ENCODE data around the gene CACNA2D3. TPM values are rescaled to one million over a fixed set of nuclear protein-coding genes. Genes with fewer than 3 reads are reported as not detected.

Gene CACNA2D3
- total RNA-seq, 1 donor from 2014 or later: 0.29 TPM

DNA sequence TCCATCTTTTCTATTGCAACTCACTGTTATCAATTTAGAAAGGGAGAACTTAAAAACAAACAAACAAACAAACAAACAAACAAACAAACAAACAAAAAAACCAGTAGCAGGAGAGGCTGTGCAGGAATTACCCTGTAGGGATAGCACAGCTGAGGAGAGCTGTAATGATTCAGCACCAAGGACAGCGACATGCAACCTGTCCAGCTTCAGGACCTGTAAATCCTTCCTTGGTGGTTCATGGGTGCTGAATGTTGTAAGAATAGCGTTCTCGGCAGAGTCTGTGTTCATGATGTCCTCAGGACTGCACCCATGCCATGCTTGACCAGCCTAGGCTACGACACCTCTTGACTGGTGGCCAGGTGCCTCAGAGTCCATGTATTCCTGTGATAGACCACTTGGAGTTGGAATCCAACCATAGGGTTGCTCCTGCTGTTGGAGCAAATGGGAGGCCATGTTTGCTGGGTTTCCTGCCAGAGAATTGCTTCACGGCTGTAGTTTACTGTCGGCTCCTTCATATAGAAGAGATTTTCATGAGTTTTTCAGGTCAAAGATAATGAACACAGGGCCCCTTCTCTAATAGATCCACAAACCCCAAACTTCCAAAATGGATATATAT is 65.9 kb downstream of the CACNA2D3 start:
- no peak overlapping the region for H3K4me3 Mint-ChIP-seq (ENCODE audit: low read depth)
- DNase-seq (ENCODE audit: low spot score, unreplicated experiment): peak; percentile 61
- no peaks in the 10 kb centered on the region for H3K36me3 Mint-ChIP-seq (ENCODE audit: insufficient read depth)
- H3K9me3 Mint-ChIP-seq (ENCODE audit: low read depth): no peaks in the 10 kb centered on the region
- TF ChIP-seq, protein P1, sequence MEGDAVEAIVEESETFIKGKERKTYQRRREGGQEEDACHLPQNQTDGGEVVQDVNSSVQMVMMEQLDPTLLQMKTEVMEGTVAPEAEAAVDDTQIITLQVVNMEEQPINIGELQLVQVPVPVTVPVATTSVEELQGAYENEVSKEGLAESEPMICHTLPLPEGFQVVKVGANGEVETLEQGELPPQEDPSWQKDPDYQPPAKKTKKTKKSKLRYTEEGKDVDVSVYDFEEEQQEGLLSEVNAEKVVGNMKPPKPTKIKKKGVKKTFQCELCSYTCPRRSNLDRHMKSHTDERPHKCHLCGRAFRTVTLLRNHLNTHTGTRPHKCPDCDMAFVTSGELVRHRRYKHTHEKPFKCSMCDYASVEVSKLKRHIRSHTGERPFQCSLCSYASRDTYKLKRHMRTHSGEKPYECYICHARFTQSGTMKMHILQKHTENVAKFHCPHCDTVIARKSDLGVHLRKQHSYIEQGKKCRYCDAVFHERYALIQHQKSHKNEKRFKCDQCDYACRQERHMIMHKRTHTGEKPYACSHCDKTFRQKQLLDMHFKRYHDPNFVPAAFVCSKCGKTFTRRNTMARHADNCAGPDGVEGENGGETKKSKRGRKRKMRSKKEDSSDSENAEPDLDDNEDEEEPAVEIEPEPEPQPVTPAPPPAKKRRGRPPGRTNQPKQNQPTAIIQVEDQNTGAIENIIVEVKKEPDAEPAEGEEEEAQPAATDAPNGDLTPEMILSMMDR (IDR thresholded peaks at IDR 0.05; ENCODE audit: unreplicated experiment): no peak
- peaks cover 9% of the 10 kb centered on the region for H3K27me3 Mint-ChIP-seq
- H3K27ac Mint-ChIP-seq: no peak overlapping the region
- H3K4me1 Mint-ChIP-seq (ENCODE audit: low read depth): no peaks in the 10 kb centered on the region

DNA sequence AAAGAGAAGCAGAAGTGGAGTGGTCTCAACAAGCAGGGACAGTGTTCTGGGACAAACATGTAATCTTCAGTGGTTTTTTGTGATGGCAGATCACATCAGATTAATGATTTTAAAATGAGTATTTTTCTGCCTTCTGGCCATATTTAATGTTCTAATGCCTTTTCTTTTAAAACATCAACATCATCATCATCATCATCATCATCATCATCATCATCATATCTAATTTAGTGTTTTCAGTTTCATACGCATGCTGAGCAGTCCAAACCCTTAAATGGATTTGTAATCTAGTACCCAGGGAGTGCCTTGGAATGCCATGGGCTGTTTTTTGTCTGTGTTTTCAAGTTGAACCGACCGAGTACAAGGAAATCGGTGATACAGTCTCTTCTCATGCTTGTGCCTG is 68.9 kb downstream of the CACNA2D3 start:
- no peak overlapping the region for H3K4me3 Mint-ChIP-seq (ENCODE audit: low read depth)
- no peaks in the 10 kb centered on the region for H3K9me3 Mint-ChIP-seq (ENCODE audit: low read depth)
- peaks cover 7% of the 10 kb centered on the region for H3K27me3 Mint-ChIP-seq
- H3K27ac Mint-ChIP-seq: no peak overlapping the region
- no peaks in the 10 kb centered on the region for H3K36me3 Mint-ChIP-seq (ENCODE audit: insufficient read depth)
- TF ChIP-seq, protein P1 (IDR thresholded peaks at IDR 0.05; ENCODE audit: unreplicated experiment): no peak
- no peaks in the 10 kb centered on the region for H3K4me1 Mint-ChIP-seq (ENCODE audit: low read depth)
- DNase-seq (ENCODE audit: low spot score, unreplicated experiment): no peak

DNA sequence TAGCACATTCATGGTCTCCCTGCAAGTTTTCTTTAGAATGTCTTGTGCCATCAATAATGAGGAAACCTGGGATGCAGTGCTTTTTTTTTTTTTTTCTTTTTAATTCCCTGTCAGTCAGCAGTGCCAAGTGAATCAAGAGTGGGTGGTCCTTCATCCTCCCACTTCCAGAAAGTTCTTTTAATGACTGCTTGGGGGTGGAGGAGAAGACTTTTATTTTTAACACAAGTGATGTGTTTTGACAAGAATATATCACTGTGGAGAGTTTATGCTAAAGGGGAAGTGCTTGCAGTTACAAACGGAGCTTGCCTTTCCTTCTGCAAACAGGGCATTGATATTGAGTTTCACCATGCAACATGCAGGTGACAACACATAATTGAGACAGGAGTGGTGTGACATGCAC is 69.7 kb downstream of the CACNA2D3 start:
- Mint-ChIP-seq H3K4me1 (ENCODE audit: low read depth) (no peaks in the 10 kb centered on the region), H3K4me3 (ENCODE audit: low read depth) (no peak overlapping the region), H3K9me3 (ENCODE audit: low read depth) (no peaks in the 10 kb centered on the region), H3K27me3 (peaks cover 7% of the 10 kb centered on the region), H3K36me3 (ENCODE audit: insufficient read depth) (no peaks in the 10 kb centered on the region), H3K27ac (no peak overlapping the region)
- TF ChIP-seq, protein P1 (IDR thresholded peaks at IDR 0.05; ENCODE audit: unreplicated experiment): no peak
- DNase-seq (ENCODE audit: low spot score, unreplicated experiment): no peak

DNA sequence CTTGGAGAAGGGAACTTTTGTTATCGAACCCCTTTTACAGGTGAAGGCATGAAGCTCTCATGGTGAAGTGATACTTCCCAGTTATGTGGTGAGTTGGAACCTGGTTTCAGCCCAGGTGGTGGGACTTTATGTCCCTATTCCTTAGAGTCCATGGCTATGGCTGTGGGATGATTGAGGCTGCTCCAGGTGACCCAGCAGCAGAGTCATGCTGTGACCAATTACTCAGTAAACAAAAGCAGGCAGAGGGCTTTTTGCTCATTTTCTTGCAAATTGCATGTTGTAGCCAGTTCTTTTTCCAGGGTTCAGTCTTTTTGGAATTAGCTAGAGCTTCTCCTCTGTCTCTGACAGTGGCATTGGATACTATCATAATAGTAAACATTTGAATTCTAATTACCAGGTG is 70.7 kb downstream of the CACNA2D3 start:
- Mint-ChIP-seq H3K4me3 (ENCODE audit: low read depth) (no peak overlapping the region), H3K36me3 (ENCODE audit: insufficient read depth) (no peaks in the 10 kb centered on the region), H3K4me1 (ENCODE audit: low read depth) (no peaks in the 10 kb centered on the region), H3K27ac (no peak overlapping the region), H3K9me3 (ENCODE audit: low read depth) (no peaks in the 10 kb centered on the region), H3K27me3 (peaks cover 15% of the 10 kb centered on the region)
- TF ChIP-seq, protein P1 (IDR thresholded peaks at IDR 0.05; ENCODE audit: unreplicated experiment): no peak
- DNase-seq (ENCODE audit: low spot score, unreplicated experiment): no peak

DNA sequence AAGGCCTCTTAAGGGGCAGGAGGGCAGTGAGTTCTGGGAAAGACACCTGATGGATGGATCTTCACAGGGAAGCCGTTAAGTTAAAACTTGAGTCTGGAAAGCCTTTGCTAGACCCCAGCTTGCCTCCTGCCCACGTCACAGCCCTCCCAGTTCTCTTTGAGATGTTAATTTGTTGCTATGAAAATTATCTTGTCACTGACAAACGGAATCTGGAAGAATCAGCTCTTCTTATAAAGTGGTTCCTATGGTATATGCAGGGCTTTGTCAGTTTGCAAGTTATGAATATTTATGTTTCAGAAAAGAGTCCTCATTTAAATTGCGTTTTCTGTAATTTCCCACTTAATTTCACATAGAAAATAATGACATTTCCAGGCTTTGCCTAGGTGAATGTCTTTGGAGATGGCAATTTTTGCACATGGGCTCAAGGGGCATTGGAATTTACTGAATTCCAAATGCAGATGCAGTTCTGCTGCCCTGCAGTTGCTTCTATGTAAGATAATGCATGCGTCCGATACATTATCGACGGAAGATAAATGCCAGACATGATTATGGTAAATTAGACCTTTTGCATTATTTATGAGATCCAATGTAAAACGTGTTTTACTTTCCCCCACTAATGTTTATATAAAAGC is 74.1 kb downstream of the CACNA2D3 start:
- no peak overlapping the region for H3K4me3 Mint-ChIP-seq (ENCODE audit: low read depth)
- H3K9me3 Mint-ChIP-seq (ENCODE audit: low read depth): no peaks in the 10 kb centered on the region
- no peaks in the 10 kb centered on the region for H3K4me1 Mint-ChIP-seq (ENCODE audit: low read depth)
- no peaks in the 10 kb centered on the region for H3K36me3 Mint-ChIP-seq (ENCODE audit: insufficient read depth)
- DNase-seq (ENCODE audit: low spot score, unreplicated experiment): no peak
- TF ChIP-seq, protein P1 (IDR thresholded peaks at IDR 0.05; ENCODE audit: unreplicated experiment): no peak
- H3K27me3 Mint-ChIP-seq: peaks cover 13% of the 10 kb centered on the region
- H3K27ac Mint-ChIP-seq: no peak overlapping the region
